GM10248 (cell line): Measurements from ENCODE around the gene CARMIL1.
"Not testable (repeated sequence)": the region's sequence is repeated elsewhere in the genome, so short reads cannot be mapped to it uniquely, and the experiment has no call there.

Source experiments
- CTCF ChIA-PET: fragments of 300-600 bp; sonication (Branson Sonifier 250); formaldehyde crosslinking; extraction: SDS; loops from one replicate; lab custom pipeline; 2021; ENCODE audit warnings: antibody characterized with exemption; lab: Yijun Ruan, JAX
- POLR2A ChIA-PET: fragments of 350-650 bp; sonication (Branson Sonifier 250); formaldehyde crosslinking; extraction: SDS; loops from one replicate; lab custom pipeline; 2020; ENCODE audit warnings: antibody characterized with exemption; lab: Yijun Ruan, JAX
- DNase-seq: peaks from one replicate; pipeline ENCODE4 v3.0.0; 2012; ENCODE audit errors: extremely low spot score
- CTCF ChIP-seq: IDR thresholded peaks from 2 replicates; pipeline ENCODE4 v1.5.1; 2012; ENCODE audit warnings: mild to moderate bottlenecking, low read depth; ENCODE audit errors: extremely low read depth, missing control alignments, control extremely low read depth

CARMIL1 gene

DNA sequence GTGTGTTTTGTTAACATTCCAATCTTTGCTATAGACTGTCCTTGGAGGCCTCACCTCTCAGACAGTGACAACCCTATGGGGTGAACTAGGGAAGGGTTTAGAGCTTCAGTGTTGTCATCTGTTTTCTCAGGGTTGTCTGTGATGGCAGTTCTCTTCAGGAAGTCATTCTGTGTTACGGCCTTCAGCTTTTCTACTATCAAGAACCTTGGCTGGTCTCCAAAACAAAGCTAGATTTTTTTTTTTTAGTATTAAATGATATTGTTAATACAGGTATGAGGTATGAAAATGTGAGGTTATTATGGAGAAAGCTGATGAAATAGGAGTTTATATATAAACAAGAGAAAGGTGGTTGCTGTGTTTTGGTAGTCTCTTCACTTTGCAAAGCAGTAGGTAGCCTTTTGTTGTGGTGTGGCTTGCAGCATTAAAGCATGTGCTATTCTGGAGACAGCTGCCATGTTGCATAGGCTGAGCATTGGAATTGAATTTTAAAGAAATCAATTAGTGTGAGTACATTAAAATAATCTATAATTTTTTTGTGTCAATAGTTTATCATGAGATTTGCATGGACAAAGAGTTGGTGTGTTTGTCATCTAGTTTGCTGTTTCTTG lies 162.6 kb downstream of the CARMIL1 start:
- DNase-seq: no peak
- TF ChIP-seq CTCF: no peak
- CTCF ChIA-PET: interaction anchor here (1.0 to 1.5 kb wide), 3 partner anchors 13 to 48 kb away, joined by 3 to 5 read pairs (median 4); no protein-coding TSS in a partner anchor
- POLR2A ChIA-PET: no interaction called here

- no peak for TF ChIP-seq CTCF
- ChIA-PET CTCF (interaction anchor here (1.5 kb wide), 1 partner anchor 47 kb away, joined by 4 read pairs; no protein-coding TSS in a partner anchor), POLR2A (no interaction called here)
- DNase-seq: no peak
Observed at GRCh38 chr6:25442898-25443297, 163.7 kb downstream of the CARMIL1 start.

- POLR2A ChIA-PET, DNase-seq, CTCF ChIA-PET: not testable (repeated sequence)
Observed at GRCh38 chr6:25444521-25444920, 165.3 kb downstream of the CARMIL1 start.

DNA sequence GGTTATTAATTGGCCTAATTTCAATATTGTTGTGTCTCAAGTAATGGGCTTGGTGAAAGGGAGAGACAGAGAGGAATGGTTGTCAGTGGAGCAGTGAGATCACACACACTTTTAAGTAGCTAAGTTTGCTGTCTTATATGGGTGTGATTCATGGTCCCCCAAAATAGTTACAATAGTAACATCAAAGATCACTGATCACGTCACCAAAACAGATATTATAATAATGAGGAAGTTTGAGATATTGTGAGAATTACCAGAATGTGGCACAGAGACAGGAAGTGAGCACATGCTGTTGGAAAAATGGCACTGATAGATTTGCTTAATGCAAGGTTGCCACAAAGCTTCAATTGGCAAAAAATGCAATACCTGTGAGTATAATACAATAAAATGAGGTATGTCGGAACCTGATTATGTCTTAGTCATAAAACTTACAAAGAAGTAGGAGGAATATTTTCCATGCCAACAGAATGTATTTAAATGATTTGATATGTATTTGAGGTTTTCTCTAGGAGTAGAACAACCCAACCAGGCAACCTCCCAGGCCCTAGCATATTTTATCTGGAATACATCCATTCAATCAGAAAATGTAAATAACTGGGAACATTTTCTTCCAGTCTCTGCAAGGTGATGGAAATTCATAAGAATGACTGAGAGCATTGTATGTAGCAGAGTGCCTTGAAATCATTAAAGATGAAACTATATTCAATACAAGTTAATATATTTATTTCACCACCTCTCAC lies 167.8 kb downstream of the CARMIL1 start:
- POLR2A ChIA-PET: no interaction called here
- no peak for DNase-seq
- CTCF ChIA-PET: interaction anchor here (1.1 to 2.0 kb wide), 5 partner anchors 10 to 77 kb away, joined by 3 to 7 read pairs (median 3); no protein-coding TSS in a partner anchor
- TF ChIP-seq CTCF: no peak

DNA sequence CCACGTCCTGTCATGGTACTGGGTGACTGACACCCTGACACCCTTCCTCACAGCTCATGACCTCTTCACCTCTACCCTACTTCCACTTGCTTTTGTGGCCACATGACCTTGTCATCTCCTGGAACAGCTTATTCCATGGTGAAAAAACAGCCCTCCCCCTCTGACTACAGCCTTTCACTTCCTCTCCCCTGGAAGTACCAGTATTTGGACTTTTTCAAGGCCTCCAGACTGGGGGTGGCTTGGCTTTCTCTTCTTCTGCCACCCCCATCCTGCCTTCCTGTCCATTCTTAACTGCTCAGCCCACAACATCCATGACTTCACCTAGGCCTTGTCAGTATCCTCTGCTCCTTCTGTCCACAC lies 168.4 kb downstream of the CARMIL1 start:
- DNase-seq: peak; percentile 12
- POLR2A ChIA-PET: no interaction called here
- CTCF ChIA-PET: interaction anchor here (1.1 to 2.0 kb wide), 5 partner anchors 11 to 78 kb away, joined by 3 to 7 read pairs (median 3); no protein-coding TSS in a partner anchor
- no peak for TF ChIP-seq CTCF

DNA sequence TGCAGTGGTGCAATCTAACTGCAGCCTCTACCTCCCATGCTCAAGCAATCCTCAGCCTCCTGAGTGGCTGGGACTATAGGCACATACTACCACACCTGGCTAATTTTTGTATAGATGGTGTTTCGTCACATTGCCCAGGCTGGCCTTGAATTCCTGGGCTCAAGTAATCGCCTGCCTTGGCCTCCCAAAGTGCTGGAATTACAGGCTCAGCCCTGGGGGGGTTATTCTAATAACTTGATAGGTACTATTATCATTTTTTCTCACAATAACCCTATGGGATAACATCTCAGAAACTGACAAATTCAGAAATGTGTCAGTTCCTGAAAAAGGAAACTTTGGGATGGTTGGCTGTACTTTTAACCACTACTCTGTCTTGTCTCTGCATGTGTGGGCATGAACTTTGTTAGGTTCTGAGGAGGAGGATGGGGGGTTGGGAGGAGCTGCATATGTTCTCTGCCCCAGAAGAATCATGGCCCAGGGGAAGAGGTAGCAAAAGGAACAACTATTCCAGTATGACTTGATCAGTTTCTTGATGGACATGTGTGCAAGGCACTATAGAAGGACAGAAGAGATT lies 169.9 kb downstream of the CARMIL1 start:
- CTCF ChIA-PET: interaction anchor here (1.1 to 1.4 kb wide), 2 partner anchors 9 to 44 kb away, joined by 3 read pairs; no protein-coding TSS in a partner anchor

More for the DNA sequence above, 169.9 kb downstream of the CARMIL1 start:
- POLR2A ChIA-PET: no interaction called here
- no peak for DNase-seq
- TF ChIP-seq CTCF: no peak
